Erythroblast (primary cell): ENCODE measurements around the gene FCER1G.

ENCODE experiments used
- GATA1 ChIP-seq: IDR thresholded peaks from 2 replicates; pipeline ENCODE4 v1.6.1; 2011; ENCODE audit warnings: low read depth, mild to moderate bottlenecking, control low read depth, low read length, moderate library complexity
- POLR2A ChIP-seq: IDR thresholded peaks from 2 replicates; pipeline ENCODE4 v1.6.1; 2011; ENCODE audit warnings: mild to moderate bottlenecking, low read length

GRCh38 chr1:161172776-161173376, 42.2 kb upstream of the FCER1G start:
- TF ChIP-seq POLR2A, result peak; percentile 14
- TF ChIP-seq GATA1, result no peak
